CD4-positive, alpha-beta T cell treated with Interleukin-10 for 1 hour (primary cell): ENCODE measurements around the gene UBE2Q1.
A peak's percentile ranks its signal among the peaks of the same experiment; 100 is the strongest.
"Not testable (repeated sequence)": the region's sequence is repeated elsewhere in the genome, so short reads cannot be mapped to it uniquely, and the experiment has no call there.

Source experiments
- DNase-seq: peaks from one replicate; pipeline ENCODE4 v3.0.0-alpha.2; 2020

Gene UBE2Q1

GRCh38 chr1:154549202-154549770, 9.2 kb downstream of the UBE2Q1 start:
- no peak for DNase-seq

DNA sequence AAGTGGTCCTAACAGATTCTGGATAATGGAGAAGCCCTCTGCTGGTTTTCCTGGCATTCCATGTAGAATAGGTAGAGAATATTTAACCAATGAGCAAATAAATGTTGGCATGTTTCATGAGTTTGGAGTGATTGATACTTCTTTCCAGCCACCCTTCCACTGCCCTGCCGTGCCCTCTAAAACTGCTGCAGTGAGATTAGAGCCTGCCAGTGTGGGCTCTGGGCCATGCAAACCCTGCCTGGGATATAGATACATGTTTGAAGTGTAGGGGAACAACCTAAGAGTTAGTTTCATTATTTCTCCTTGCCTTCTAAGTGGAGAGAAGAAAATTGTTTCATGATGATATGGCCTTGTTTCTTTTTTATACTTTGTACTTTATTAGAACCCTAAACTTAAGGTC, 10.4 kb downstream of the UBE2Q1 start:
- DNase-seq, result no peak

DNA sequence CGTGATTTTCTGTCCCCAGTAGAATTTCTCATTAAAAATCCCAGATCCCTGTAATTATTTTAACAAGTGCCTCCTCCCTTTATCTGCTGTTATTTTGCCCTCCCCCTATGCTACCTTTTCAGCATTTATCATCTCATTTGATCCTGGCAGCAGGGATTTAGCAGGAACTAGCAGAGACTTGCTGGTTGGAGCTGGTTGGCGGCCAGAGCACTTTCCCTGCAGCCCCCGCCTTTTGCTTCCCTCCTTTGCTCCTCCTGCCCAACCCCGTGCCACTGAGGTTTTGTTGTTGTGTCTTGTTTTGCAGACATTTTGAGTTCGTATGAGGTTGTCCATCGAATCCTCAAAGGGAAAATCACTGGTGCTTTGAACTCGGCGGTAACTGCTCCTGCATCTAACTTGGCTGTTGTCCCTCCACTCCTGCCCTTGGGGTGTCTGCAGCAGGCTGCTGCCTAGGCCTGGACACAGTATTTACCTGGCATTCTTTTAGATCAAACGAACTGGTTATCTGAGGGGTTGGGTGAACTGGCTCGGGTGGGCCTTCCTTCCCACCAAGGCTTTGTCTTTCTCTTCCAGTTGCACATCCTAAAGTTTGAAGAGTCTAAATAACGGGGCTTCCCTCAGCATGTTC, 11.2 kb downstream of the UBE2Q1 start:
- DNase-seq, result no peak

GRCh38 chr1:154546264-154547063, 12.0 kb downstream of the UBE2Q1 start:
- DNase-seq, result peak; percentile 63

GRCh38 chr1:154541231-154541630, 17.2 kb downstream of the UBE2Q1 start:
- DNase-seq, result no peak

GRCh38 chr1:154539486-154540483, 18.7 kb downstream of the UBE2Q1 start:
- DNase-seq, result no peak

GRCh38 chr1:154536570-154536969, 21.9 kb downstream of the UBE2Q1 start:
- DNase-seq, result no peak

DNA sequence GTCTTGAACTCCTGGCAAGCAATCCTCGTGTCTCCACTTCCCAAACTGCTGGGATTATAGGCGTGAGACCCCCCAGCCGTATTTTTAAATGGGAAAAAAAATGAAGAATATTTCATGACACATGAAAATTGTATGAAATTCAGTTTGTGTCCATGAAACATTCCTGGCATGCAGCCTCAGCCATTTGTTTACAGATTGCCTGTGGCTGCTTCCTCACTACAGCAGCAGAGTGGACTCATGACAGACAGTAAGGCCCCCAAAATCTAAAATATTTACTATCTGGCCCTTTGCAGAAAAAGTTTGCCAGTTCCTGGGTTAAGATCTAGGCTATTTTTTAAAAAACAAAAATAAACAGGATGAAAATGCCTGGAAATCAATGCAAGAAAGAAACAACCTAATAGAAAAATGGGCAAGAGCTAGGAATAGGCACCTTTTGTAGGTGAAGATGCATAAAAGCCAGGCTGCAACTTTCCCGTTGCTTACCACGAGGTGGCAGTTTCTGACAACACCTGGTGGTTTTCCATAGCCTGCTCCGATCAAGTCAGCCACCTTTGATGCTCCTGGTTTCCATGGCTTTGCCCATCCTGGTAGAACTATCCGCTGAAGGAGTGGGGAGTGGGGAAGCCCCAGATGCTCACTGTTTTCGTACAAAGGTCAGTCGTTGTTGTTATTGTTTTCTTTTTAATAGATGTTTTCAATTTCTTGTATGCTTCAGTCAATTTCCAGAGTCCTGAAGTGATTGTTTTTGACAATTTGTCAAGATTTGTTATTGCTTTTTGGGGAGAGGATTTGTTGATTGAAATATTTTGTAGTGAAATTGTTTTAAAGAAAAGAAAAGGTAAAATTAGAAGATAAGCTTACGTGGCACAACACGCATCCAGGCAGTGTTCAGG, 24.3 kb downstream of the UBE2Q1 start:
- DNase-seq, result peak; percentile 18

GRCh38 chr1:154531950-154532349, 26.5 kb downstream of the UBE2Q1 start:
- DNase-seq, result not testable (repeated sequence)

- DNase-seq, result no peak
These were observed 29.2 kb downstream of the UBE2Q1 start for GRCh38 chr1:154529308-154529707.

- DNase-seq, result no peak
These were observed 31.3 kb downstream of the UBE2Q1 start for GRCh38 chr1:154527192-154527591.

GRCh38 chr1:154524881-154525280, 33.6 kb downstream of the UBE2Q1 start:
- DNase-seq, result no peak

DNA sequence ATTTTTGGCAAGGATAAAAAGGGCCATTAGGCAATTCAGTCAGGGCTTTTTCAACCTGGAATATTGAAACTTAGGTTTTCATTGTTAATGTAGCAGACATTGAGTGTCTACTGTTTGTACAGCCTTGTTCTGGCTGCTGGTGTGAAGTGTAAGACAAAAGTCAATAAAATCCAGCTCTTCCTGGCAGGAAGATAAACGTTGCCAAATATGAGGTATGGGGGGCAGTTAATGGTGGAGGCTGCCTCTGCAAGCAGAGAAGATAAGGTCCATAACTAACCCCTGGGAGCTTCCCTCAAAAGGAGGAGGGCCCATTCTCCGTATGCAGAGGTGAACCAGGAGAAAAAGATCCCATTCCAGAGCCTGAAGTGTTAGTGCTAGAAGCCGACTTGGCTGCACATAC, 36.8 kb downstream of the UBE2Q1 start:
- DNase-seq, result no peak

- DNase-seq, result no peak
These were observed 38.1 kb downstream of the UBE2Q1 start for GRCh38 chr1:154520333-154520732.

GRCh38 chr1:154519591-154519991, 38.9 kb downstream of the UBE2Q1 start:
- DNase-seq, result no peak

DNA sequence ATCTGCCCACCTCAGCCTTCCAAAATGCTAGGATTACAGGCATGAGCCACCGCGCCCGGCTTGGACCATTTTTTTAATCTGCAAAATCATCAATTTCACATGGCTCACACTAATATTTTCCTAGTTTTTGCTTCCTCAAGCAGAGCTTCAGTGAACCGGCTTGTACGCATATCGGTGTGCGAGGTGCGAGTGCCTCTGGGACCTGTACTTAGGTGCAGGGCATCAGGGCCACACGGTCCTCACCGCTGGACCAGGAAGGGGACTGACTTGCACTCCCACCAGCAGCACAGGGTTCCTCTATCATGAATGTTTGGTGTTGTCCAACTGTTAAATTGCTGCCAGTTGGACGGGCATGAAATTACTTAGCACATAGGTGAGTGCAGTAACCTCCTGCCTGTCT, 40.8 kb downstream of the UBE2Q1 start:
- no peak for DNase-seq

GRCh38 chr1:154514066-154514553, 44.4 kb downstream of the UBE2Q1 start:
- no peak for DNase-seq

- no peak for DNase-seq
These were observed 45.7 kb downstream of the UBE2Q1 start for GRCh38 chr1:154512760-154513159.

- no peak for DNase-seq
These were observed 54.6 kb downstream of the UBE2Q1 start for GRCh38 chr1:154503898-154504297.

DNA sequence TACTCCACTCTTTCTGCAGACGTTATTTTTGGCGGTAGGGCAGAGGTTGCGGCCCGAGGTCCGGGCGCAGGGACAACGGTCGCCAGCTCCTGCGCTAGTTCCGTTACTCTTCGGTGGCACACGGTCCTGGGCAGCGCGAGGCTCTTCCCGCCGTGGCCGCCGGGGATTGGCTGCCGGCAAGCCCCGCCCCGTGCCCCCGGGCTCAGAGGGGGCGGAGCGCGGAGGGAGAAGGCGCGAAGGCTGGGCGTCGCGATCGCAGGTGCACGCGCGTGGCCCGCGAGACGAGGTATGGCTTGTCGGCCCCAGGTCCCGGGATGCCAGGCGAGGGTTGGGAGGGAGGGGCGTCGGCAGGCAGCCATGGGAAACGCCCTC, 55.7 kb downstream of the UBE2Q1 start:
- DNase-seq, result no peak

DNA sequence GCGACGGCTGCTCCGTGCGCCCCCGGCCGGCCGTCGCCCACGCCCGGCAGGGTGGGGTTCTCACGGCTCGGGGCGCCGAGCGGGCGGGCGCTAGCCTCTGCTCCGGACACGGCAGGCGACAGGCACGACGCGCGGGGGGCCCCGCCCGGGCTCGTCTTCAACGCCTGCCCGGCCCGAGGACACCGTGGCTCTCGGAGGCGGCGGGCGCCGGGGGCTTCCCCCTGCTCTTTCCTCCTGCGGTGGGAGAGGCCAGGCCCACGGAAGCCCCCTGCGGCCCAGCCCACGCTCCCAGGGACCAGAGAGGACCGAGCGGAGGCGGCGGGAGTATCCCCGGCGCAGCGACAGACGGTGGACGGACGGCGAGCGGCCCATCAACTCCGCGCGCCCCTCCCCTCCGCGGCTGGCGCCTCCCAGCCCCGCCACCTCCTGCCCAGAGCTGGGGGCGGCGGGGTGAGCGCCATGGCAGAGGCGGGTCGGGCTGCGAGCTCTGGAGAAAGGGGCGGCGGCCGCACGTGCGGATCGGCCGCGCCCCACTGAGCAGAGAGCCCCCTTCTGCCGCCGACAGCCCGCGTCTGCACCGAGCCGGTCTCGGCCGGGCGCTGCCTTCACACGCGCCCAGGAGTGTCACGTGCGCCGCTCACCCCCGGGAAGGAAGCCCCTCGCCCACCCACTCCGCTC, 56.3 kb downstream of the UBE2Q1 start, which contains the start of the genes SHE and TDRD10:
TSS of gene SHE (minus strand) at position 347 of the 678 bp plus-strand sequence. CDS start 386 bp downstream, outside the sequence.
TSS of gene TDRD10 (plus strand) at position 154 of the 678 bp plus-strand sequence. CDS start 4,685 bp downstream, outside the sequence.
- DNase-seq, result no peak
